ENCODE measurements around the gene ASB6.

ASB6 gene

GRCh38 chr9:129612815-129613519, 29.0 kb downstream of the ASB6 start:
- H3K4me3 ChIP-seq (ENCODE audit: low read depth, low read length): no peak overlapping the region
- no peaks in the 10 kb centered on the region for H3K9me3 ChIP-seq (ENCODE audit: control insufficient read depth, low read length)
- peaks cover 6% of the 10 kb centered on the region for H3K4me1 ChIP-seq
- H2AFZ ChIP-seq: no peak overlapping the region
- H3K27me3 ChIP-seq (ENCODE audit: control insufficient read depth, insufficient read depth, low read length): no peaks in the 10 kb centered on the region
- no peaks in the 10 kb centered on the region for H3K36me3 ChIP-seq (ENCODE audit: control insufficient read depth, insufficient read depth, low read length)
- TF ChIP-seq CTCF (IDR thresholded peaks at IDR 0.05): no peak
- no peak overlapping the region for H3K27ac ChIP-seq
- no peaks in the 10 kb centered on the region for H3K79me2 ChIP-seq
- no peak overlapping the region for H3K4me2 ChIP-seq (ENCODE audit: low read length)
- H3K9ac ChIP-seq: no peak overlapping the region

DNA sequence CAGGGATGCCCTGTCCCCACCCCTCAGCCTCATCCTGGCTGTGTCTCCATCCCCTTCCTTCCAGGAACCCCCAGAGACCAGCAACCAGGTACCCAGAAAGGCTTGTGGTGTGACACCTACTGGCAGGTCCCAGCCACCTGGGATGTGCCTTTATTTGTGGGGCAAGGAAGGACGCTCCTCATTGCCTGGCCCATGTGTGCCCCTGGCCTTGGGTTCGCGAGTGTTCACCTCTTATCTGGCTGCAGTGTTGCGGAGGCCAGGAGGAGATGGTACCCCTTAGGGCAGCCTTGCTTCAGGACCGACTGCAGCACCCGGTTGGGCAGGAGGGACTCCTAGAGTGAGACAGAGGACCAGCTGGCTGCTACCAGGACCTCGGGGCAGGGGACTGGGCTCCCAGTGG, 29.8 kb downstream of the ASB6 start:
- H2AFZ ChIP-seq: no peak overlapping the region
- peaks cover 6% of the 10 kb centered on the region for H3K4me1 ChIP-seq
- H3K4me3 ChIP-seq (ENCODE audit: low read depth, low read length): no peak overlapping the region
- H3K27me3 ChIP-seq (ENCODE audit: control insufficient read depth, insufficient read depth, low read length): no peaks in the 10 kb centered on the region
- no peak overlapping the region for H3K4me2 ChIP-seq (ENCODE audit: low read length)
- H3K9me3 ChIP-seq (ENCODE audit: control insufficient read depth, low read length): no peaks in the 10 kb centered on the region
- no peaks in the 10 kb centered on the region for H3K79me2 ChIP-seq
- no peak for TF ChIP-seq CTCF (IDR thresholded peaks at IDR 0.05)
- H3K36me3 ChIP-seq (ENCODE audit: control insufficient read depth, insufficient read depth, low read length): no peaks in the 10 kb centered on the region
- no peak overlapping the region for H3K27ac ChIP-seq
- H3K9ac ChIP-seq: no peak overlapping the region

DNA sequence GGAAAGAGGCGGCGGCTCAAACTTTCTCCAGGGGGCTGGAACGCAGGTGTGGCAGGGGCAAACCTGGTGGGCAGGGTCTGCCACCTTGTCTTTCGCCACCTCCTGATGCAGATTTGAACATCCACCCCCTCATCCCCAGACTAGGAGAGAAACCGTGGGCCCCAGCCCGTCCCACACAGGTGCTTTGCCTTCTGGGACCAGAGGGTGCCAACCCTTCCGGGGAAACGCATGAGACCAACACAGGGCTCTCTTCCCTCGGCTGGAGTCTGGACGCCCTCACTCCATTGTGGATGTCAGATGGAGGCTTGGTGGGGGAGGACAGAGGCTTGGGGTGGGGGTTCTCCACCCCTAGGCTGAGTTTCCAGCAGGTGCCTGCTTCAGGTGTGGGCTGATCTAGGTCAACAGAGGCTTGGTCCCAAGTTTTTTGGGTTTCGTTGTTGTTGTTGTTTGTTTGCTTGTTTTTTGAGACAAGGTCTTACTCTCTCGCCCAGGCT, 30.6 kb downstream of the ASB6 start:
- Histone ChIP-seq H3K9ac (no peak overlapping the region), H3K79me2 (no peaks in the 10 kb centered on the region), H3K9me3 (ENCODE audit: control insufficient read depth, low read length) (no peaks in the 10 kb centered on the region), H3K27me3 (ENCODE audit: control insufficient read depth, insufficient read depth, low read length) (no peaks in the 10 kb centered on the region), H3K27ac (no peak overlapping the region), H3K4me2 (ENCODE audit: low read length) (peak overlapping the region; percentile 97), H3K36me3 (ENCODE audit: control insufficient read depth, insufficient read depth, low read length) (no peaks in the 10 kb centered on the region), H2AFZ (peak overlapping the region; percentile 76), H3K4me1 (peaks cover 6% of the 10 kb centered on the region), H3K4me3 (ENCODE audit: low read depth, low read length) (peak overlapping the region; percentile 57)
- TF ChIP-seq CTCF (IDR thresholded peaks at IDR 0.05): peak; percentile 26

DNA sequence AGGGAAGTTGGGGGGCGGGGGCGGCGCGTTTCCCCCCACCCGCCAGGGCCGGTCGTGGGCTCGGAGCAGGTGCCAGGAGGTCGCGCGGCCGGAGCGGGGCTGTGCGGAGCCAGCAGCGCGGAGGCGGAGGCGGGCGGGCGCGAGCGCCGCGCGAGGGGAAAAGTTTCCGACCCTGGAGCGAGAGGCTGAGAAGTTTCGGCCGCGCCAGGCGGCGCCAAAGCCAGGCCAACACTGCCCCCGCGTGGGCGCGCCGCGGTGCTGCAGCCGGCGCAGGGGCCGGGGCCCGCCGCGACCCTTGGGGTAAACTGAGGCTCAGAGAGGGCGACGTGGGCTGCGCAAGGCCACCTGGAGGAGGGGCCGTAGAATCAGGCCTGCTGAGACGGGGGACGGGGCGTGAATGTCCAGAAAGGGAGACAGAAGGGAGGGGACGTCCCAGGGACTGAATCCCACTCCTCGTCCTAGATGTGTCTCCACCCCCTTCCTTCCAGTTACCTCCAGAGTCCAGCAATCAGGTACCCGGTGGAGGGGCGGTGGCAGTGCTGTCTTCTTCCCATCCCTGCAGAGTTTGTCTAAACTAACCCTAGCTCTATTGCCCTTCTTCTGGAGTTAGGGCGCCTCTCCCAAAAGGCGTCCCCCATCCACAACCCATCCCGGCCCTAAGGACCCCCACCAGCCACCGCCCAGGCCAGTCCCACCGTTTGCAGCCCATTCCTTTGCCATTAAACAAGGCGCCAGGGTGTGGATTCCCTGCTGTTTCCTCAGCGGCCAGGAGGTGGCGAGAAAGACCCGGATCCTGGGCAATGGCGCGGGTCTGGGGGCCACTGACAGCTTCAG, 31.3 kb downstream of the ASB6 start:
- Histone ChIP-seq H3K27me3 (ENCODE audit: control insufficient read depth, insufficient read depth, low read length) (no peaks in the 10 kb centered on the region), H3K4me2 (ENCODE audit: low read length) (peak overlapping the region; percentile 97), H3K9me3 (ENCODE audit: control insufficient read depth, low read length) (no peaks in the 10 kb centered on the region), H3K79me2 (no peaks in the 10 kb centered on the region), H2AFZ (peak overlapping the region; percentile 76), H3K4me3 (ENCODE audit: low read depth, low read length) (peak overlapping the region; percentile 77), H3K36me3 (ENCODE audit: control insufficient read depth, insufficient read depth, low read length) (no peaks in the 10 kb centered on the region), H3K9ac (no peak overlapping the region), H3K4me1 (peaks cover 6% of the 10 kb centered on the region), H3K27ac (no peak overlapping the region)
- peak; percentile 78 for TF ChIP-seq CTCF (IDR thresholded peaks at IDR 0.05)

Measured in parathyroid adenoma (tissue), 2 donors.